GM18861 (cell line): ENCODE results near the gene TAGLN3.
A peak's percentile ranks its signal among the peaks of the same experiment; 100 is the strongest.
"Not testable (repeated sequence)": the region's sequence is repeated elsewhere in the genome, so short reads cannot be mapped to it uniquely, and the experiment has no call there.

ENCODE experiments used
- ATAC-seq: cut with Tn5 transposase; IDR thresholded peaks from one replicate; pipeline ENCODE4 v1.9.1; 2021; ENCODE audit not compliant: unreplicated experiment

The TAGLN3 gene

DNA sequence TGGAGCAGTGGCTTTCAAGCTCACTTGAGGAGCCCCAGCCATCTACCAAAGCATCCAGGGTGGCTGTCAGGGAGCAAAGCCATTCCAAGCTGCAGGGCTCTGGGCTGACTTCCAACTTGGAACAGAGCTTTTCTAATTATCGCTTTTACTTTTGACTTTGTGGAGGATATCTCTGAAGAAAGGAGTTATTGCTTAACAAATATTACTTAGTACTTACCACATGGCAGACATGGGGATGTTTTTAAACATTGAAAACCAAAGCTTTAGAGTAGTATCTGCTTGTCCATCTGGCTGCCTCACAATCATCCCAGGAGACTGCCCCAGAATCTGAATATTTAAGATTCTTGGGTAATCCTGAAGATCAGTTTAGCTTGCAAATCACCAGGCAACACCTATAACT lies 8.9 kb downstream of the TAGLN3 start:
- ATAC-seq, result no peak

DNA sequence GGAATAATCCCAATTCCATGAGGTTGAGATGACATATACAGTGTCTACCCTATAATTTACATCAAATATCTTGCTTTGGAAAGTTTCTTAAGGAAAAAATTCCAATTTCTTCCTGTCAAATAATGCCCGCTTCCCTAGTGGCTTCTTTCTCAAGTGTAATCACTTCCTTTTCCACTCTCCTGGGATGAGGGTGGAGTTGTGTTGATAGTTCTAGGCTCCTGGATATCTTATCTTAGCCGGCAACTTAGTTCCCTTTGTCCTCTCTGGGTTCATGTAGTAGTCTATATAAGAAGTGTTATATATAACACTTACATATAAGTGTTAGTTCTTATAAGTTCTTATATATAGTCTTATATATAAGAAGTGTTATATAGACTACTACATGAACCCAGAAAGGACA lies 10.9 kb downstream of the TAGLN3 start:
- no peak for ATAC-seq

DNA sequence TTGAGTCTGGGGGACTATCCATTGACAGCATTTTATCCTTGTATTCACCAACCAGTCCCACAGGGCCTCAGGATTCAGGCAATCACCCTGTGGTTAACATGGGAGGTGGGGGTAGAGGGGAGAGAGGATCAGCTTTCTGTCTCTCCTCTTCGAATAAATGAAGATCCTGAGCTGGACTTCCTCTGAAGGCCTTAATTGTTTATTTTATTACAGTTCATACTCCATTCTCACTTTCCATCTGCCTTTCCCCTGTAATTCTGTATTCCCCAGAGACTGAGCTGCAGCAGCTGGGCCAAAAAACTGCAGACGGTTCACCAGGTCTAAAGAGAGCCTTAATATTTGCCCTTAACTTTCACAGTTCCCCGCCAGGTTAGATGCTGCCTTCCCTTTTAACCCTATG lies 11.9 kb downstream of the TAGLN3 start:
- ATAC-seq, result no peak

DNA sequence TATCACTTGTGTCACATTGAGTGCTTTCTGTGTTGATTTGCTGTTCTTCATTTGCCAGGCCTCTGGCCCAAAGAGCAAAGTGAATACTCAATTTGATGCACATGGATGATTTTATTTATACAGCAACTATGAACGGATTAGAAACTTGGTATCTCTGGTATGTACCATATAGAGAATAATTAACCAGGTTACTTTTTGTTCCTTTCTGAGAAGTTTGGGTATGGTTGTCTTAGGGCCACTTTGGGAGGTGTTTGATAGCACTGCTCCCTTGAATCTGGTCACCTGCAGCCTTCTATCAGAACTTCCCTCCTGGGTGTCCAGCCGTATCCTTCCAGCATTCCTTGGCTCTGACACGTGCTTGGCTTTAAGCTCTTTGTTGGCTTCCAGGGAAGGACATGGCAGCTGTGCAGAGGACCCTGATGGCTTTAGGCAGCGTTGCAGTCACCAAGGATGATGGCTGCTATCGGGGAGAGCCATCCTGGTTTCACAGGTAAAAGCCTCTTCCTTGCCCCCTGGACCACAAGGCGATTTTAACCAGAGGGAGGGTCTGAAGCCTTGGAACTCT lies 12.7 kb downstream of the TAGLN3 start:
- ATAC-seq, result no peak

DNA sequence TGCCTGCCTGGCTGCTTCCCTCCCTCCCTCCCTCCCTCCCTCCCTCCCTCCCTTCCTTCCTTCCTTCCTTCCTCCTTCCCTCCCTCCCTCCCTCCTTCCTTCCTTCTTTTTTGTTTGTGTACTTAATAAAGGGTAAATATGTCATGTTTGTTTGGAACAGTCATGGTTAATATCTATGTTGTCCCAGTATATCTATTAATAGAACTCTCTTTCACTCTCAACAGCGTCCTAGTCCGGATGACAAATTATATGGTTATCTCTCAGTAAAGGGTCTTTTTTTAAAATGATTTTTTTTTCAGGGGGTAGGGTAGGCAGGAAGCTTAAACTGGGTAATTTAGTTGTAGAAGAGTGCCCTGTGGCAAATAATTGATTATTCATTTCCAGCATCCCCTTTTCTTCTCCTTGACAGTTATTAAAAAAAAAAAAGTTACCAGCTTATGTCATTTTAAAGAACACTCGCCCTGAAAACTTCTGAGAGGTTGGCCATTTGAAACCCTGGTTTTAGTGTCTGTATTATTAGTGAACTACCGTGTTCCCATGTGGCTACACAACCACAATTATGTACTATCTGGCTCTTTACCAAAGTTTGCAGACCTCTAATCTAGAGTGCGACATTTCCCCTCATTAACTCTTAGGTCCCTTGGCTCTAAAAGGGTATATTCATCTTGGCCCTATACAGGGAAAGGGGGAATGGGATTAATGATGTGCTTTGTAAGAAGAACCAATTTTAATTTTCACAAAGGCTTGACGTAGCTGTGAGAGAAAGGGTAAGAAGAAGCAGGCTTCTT lies 13.7 kb downstream of the TAGLN3 start:
- no peak for ATAC-seq

DNA sequence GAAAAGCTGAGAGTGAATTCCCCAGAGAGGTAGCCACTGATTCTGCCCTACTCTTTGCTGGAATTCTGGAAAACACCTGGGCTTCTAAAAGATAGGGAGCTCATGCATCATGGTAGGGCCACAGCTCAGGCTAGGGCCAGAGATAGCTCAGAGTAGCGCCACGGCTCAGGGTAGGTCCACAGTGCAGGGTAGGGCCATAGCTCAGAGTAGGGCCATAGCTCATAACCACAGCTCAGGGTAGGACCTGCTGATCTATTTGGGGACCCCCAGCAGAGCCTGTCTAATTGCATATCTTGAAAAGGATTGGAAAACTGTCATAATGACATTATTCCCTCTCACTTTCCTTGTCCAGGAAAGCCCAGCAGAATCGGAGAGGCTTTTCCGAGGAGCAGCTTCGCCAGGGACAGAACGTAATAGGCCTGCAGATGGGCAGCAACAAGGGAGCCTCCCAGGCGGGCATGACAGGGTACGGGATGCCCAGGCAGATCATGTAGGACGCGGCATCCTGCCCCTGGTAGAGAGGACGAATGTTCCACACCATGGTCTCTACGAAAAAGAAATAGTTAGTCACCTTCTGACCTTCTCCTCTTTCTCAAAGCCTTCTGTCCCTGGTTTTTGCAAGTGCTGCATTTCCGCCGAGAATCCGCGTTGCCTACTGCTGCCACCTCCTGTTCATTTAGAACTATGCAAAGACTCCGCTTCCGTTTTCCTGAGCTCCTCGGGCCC lies 14.5 kb downstream of the TAGLN3 start:
- peak; percentile 89 for ATAC-seq

DNA sequence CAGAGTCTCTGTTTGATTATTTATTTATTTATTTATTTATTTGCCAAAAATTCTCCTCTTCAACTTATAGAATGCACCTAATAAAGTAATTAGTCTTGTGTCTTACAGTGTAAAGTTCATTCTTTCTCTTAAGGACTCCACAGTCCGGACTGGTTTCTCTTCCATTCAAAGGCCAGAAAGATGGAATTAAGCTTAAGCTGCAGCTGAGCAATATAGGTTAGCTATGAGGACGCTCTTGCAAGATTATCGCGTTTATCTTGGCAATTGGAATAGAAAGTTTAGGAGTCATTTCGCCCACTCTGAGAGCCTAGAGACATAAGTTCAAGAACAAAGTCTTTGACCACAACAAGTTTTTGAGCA lies 15.0 kb downstream of the TAGLN3 start:
- peak; percentile 15 for ATAC-seq

DNA sequence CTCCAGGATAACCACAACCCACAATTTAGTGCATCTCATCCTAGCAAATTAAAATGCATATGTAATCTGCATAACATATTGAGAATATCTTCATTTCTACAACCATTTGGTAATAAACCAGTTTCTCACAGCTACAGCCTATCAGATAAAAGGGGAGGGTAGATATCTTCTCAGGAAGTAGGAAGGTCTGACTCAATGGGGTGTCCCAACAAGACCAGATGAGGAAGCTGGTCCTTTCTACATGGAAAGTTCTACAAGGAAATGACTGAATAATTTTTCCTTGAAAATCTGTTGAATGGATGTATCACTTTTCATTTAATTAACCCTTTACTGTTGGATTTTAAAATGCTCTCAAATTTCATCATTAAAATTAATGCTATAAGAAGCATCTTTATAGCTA lies 18.4 kb downstream of the TAGLN3 start:
- ATAC-seq, result no peak

DNA sequence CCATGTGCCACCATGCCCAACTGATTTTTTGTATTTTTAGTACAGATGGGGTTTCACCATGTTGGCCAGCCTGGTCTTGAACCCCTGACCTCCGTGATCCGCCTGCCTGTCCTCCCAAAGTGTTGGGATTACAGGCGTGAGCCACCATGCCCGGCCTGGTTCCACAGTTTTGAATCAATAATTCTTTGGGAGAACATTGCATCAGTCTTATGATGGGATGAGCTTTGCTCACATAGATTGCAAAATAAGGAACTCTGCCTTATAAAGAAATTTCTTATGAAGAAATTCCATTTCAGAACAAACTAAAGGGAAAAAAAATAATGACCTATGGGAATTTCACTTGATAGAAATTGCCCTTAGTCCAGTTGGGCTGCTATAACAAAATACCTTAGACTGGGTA lies 20.0 kb downstream of the TAGLN3 start:
- ATAC-seq, result no peak

DNA sequence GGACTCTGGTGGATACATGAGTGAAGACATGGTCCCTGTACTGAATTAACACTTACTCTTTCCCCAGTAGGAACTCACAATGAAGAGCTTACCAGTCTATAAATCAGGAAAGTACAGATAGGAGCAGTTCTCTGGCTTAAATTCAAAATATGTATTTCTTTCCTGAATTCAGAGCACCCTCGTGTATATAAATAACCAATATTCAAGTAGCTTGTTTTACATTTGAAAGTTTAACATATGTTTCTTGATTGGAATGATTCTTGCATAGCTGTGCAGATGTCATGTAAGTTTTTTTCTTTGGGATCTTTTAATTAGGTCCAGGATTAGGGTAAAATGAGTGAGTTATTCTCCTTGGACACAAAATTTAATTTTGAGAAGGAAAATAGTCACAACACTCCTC lies 21.0 kb downstream of the TAGLN3 start:
- no peak for ATAC-seq

DNA sequence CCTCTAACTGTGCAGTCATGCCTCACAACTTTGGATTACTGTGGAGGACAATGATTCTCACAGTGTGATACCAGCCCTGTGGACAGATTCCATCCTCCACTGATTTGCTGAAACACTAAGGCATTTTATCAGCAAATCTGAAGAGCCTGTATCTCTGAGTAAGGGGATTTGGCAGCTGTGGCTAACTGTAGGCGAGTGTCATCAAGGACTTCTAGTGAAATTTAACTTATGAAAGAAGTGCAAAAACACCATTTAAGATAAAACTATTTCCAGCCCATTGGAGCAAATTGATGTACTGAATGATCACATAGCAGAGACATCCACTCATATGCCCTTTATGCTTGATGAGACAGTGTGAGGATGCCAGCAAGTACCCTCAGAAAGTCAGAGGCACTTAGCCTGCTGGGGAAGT lies 22.0 kb downstream of the TAGLN3 start:
- ATAC-seq, result no peak

DNA sequence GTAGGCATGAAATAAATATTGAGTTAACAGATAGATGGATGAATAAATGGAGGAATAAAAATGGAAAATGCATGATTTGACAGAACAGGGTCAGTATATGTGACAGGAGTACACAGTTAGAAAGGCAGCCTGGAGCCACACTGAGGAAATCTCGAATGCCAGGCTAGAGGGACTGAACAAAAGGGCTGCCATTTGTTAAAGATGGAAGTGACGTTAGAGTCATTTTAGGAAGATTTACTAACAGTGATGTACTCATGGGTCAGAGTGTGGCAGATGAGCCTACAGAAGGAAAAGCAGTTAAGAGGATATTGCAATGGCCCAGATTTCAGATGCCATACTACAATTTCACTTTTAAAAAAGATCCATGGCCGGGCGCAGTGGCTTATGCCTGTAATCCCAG lies 28.4 kb downstream of the TAGLN3 start:
- no peak for ATAC-seq

DNA sequence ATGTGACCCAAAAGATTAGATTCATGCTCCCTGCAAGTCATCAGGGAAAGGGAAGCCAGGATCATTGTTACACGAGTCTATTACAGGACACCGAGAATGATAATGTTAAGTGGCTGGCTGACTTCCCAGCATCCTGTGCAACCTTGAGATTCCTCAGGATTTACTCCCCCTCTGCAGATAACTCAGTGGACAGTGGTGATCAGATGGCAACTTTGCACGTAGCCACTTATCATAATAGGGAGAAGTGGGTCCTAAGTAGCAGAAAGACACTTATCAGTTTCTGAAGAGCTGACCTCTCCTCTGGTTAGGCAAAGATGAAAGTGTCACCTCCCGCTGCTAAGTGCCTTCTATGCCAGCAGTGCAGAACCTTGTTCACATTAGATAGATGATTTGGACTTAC lies 29.1 kb downstream of the TAGLN3 start:
- no peak for ATAC-seq

DNA sequence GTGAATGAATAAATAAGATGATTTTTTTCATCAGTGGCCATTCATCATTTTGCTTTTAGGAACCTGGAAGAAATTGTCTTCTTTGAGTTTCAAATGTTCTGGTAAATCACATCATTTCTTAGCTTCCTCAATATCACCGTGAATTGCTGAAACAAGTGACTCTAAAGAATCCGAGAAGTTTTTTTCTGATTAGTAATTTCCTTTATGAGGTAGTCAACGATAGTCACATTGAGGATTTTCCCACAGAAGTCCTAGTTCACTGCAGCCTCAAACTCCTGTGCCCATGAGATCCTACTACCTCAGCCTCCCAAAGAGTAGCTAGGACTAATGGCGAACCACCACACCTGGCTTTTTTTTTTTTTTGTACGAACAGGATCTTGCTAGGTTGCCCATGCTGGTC lies 32.2 kb downstream of the TAGLN3 start:
- no peak for ATAC-seq

DNA sequence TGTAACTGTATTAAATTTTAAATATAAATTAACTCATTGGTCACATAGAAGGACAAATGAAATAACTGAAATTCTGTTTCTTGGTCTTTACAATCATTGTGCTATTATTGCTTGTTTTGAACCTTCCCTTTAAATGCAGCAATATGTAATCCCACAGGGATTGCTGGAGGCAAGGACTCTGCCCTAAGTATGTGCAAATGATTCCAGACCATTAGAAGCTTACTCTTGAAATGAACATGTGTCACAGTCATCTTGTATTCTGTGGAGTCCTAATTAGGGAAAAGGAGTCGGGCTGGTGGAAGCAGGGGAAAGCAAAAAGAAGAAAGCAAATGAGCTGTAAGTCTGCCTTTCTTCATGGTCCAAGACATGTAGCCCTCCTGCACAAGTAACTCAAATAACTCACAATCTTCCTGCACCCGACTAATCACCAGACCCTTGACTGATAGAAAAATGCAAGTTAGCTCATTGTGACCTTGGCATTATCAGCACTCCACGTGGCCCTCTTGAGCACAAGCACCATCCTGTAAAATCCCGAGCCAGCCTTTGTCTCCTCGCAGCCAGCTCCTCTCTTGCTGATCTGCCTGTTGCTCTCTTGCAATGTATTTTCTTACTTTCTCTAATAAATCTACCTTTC lies 33.5 kb downstream of the TAGLN3 start:
- no peak for ATAC-seq

DNA sequence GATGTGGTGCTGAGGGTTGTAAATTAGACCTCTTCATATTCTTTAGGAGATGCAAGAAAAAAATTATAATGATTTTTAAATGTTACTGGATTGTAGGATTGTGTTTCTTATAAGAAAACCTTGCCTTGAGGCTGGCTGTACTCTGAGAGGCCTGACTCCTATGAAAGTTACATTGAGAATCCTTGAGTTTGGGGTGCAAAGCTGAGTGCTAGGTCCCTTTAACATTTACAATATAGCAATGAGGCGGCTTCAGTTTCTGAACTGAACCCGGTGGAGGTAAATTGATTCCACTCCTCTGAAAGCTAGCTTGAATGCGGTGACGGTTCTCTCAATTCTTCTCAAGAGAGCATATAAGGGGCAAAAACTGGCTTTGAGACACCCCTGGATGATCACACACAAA lies 35.7 kb downstream of the TAGLN3 start, which contains the start of gene TMPRSS7:
TSS of gene TMPRSS7 (plus strand) at position 301 of the 400 bp plus-strand sequence. CDS start 110 bp downstream, outside the sequence.
- no peak for ATAC-seq

DNA sequence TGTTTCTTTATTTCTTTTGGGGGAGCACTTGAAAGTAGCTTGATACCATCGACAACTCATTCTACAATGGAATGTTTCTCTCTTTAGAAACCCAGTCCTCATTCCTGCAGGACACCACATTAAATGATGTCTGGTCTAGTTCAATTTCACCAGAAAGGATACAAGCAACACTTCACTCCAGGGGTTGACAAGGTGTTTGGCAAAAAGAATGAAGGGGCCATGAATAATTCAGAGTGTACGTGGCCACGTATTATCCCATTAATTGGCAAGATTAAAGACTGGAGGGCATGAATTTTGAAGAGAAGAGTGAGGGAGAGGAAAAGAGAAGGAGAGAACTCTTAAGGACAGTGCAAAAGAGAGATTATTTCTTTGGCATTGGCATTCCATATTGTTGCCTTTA lies 36.5 kb downstream of the TAGLN3 start:
- no peak for ATAC-seq

DNA sequence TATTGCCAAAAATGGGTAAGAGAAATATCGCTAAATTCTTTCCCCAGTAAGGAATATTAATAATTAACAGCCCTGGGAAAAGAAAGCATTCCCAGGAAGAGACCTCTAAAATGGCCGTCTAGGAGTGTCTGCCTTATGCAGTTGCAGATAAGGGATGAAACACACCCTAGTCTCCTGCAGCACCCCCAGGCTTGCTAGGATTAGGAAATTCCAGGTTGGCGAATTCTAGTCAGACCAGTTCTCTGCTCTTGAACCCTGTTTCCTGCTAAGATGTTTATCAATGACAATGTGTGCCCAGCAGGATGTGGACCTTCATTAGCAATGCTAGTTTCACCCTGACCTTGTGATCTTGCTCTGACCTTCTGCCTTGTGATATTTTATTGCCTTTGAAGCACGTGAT lies 38.5 kb downstream of the TAGLN3 start:
- not testable (repeated sequence) for ATAC-seq

DNA sequence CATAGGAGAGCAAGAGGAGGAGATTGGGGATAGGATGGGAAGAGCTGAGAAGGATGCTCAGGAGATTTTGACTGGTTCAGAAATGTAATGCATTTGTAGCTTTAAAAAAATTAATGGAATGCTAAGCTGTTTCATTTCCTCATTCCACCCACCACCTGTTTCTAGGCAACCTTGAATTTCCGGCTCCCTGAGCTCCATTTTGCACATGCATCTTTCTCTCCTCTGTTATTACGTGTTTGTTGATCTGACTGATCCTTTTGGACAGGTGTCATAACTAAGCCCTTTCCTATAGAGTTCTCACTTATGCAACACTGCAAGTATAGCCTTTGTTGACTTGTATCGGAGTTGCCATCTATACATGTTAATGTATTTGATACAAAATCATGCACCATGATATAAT lies 40.1 kb downstream of the TAGLN3 start:
- ATAC-seq, result no peak

DNA sequence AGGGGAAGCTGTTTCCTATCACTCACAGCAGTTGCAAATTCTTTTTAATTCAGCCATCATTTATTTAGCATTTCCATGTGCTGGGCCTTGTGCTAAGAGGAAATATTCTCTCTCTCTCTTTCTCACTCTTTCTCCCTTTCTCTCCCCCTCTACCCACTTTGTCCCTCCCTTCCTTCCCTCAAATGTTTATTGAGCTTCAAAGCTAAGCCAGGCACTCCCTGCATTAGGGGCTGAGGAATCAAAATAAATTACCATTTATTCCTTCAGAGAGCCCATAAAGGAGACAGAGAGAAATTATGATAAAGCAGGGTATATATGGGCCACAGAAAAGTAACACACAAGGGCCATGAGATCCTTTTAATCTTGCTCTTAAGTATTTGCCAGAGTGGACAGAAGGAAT lies 42.6 kb downstream of the TAGLN3 start:
- ATAC-seq, result no peak

DNA sequence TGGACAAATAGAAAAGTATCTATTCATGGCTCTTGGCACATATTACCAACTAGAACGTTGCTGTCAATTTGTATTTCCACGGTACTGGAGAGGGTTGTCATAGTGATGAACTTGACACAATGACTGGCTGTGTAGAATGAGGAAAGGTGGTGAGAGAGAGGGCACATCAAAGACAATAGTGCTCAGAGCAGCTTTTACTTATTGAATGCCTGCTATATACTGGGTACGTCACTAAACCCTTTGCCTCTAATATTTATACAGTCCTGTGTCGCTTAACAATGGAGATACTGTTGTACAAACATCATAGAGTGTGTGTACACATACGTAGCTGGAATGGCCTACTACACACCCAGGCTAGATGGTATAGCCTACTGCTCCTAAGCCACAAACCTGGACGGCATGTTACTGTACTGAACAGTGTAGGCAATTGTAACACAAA lies 44.1 kb downstream of the TAGLN3 start:
- ATAC-seq, result no peak
